Adrenal gland (tissue), 5 donors: ENCODE data around the gene LSMEM2.

Source experiments
- POLR2A ChIP-seq, 2 donors: fragments of 450-650 bp; IDR thresholded peaks; one replicate each; pipeline ENCODE4 v1.6.1; 2017; ENCODE audit warnings: antibody characterized with exemption in 2 of 2, mild to moderate bottlenecking in 2 of 2, moderate library complexity in 1 of 2
- TF ChIP-seq, protein P1 (sequence below), 6 experiments: fragments of 450-650 bp in 4 of 6; fragments of 200-600 bp in 2 of 6; sonication (generic) in 1 of 6; IDR thresholded peaks; 1 replicate in 5 of 6; 2 replicates in 1 of 6; pipeline versions ENCODE4 v1.5.1 to v1.8.0; 2016 to 2021; ENCODE audit warnings: antibody characterized with exemption in 6 of 6, mild to moderate bottlenecking in 2 of 6, moderate library complexity in 1 of 6
- donor health status: DM: no; HTN: no; CAD: no.

- no peak for TF ChIP-seq POLR2A (IDR thresholded peaks at IDR 0.05)
- TF ChIP-seq, protein P1, sequence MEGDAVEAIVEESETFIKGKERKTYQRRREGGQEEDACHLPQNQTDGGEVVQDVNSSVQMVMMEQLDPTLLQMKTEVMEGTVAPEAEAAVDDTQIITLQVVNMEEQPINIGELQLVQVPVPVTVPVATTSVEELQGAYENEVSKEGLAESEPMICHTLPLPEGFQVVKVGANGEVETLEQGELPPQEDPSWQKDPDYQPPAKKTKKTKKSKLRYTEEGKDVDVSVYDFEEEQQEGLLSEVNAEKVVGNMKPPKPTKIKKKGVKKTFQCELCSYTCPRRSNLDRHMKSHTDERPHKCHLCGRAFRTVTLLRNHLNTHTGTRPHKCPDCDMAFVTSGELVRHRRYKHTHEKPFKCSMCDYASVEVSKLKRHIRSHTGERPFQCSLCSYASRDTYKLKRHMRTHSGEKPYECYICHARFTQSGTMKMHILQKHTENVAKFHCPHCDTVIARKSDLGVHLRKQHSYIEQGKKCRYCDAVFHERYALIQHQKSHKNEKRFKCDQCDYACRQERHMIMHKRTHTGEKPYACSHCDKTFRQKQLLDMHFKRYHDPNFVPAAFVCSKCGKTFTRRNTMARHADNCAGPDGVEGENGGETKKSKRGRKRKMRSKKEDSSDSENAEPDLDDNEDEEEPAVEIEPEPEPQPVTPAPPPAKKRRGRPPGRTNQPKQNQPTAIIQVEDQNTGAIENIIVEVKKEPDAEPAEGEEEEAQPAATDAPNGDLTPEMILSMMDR (IDR thresholded peaks at IDR 0.05), result no peak
Observed at GRCh38 chr3:50331364-50331907, 52.5 kb downstream of the LSMEM2 start.
